MG63 (cell line): ENCODE results near the gene VMP1. TPM values are rescaled to one million over a fixed set of nuclear protein-coding genes. Genes with fewer than 3 reads are reported as not detected.
"Not testable (repeated sequence)": the region's sequence is repeated elsewhere in the genome, so short reads cannot be mapped to it uniquely, and the experiment has no call there.

ENCODE experiments used
- DNase-seq: peaks from one replicate; pipeline ENCODE4 v3.0.0-alpha.2; 2020
- H3K27me3 ChIP-seq: fragments of 250-450 bp; sonication (Bioruptor Pico); 2 replicates; pipeline ENCODE4 v1.5.1; 2020; ENCODE audit warnings: mild to moderate bottlenecking, moderate library complexity
- H3K36me3 ChIP-seq: fragments of 250-450 bp; sonication (Bioruptor Pico); 2 replicates; pipeline ENCODE4 v1.5.1; 2020; ENCODE audit warnings: mild to moderate bottlenecking, moderate library complexity
- H3K4me3 ChIP-seq: fragments of 250-450 bp; sonication (Bioruptor Pico); 2 replicates; pipeline ENCODE4 v1.5.1; 2020; ENCODE audit warnings: mild to moderate bottlenecking, moderate library complexity
- H3K9me3 ChIP-seq: fragments of 250-450 bp; sonication (Bioruptor Pico); 2 replicates; pipeline ENCODE4 v1.5.1; 2020; ENCODE audit warnings: mild to moderate bottlenecking, moderate library complexity
- total RNA-seq: library from RNA; depleted of rRNA; stranded (reverse); fragments of >200 nt; shearing (Covaris generic); gene quantifications from 2 replicates; pipeline ENCODE4 v1.2.3, GENCODE V29; 2014; ENCODE audit warnings: low replicate concordance

The VMP1 gene
- total RNA-seq, 1 experiment from 2014 or later, result 161 TPM

DNA sequence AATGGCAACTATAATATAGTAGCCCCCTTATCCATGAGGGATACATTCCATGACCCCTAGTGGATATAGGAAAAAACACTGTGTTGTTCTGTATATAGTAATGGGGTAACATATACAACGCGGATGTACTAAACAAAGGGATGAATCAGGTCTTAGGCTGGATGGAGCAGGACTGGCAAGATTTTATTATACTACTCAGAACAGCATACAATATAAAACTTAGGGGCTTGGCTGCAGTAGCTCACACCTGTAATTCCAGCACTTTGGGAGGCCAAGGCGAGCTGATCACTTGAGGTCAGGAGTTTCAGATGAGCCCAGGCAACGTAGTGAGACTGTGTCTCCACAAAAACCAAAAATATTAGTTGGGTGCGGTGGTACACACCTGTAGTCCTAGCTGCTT is 26.8 kb downstream of the VMP1 start:
- Histone ChIP-seq H3K4me3 (no peak overlapping the region), H3K9me3 (no peaks in the 10 kb centered on the region), H3K27me3 (no peaks in the 10 kb centered on the region), H3K36me3 (peaks cover 35% of the 10 kb centered on the region)
- no peak for DNase-seq

DNA sequence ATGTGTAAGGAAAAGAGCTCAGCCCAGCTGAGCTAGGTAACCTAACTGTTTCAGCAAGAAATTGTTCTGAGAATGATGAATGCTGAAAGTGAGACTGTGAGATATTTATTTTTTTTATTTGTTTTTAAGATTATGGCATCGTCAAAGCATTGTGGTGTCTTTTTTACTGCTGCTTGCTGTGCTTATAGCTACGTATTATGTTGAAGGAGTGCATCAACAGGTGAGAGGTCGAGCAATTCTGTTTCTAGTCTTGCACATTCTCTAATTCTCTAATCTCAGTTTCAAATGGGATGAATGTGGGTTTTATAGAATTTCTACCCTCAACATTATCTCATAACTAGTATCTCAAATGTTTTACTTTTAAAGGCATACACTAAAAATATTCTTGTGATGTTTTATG is 29.9 kb downstream of the VMP1 start:
- H3K36me3 ChIP-seq, result peaks cover 49% of the 10 kb centered on the region
- no peaks in the 10 kb centered on the region for H3K9me3 ChIP-seq
- no peak overlapping the region for H3K4me3 ChIP-seq
- no peak for DNase-seq
- H3K27me3 ChIP-seq, result no peaks in the 10 kb centered on the region

DNA sequence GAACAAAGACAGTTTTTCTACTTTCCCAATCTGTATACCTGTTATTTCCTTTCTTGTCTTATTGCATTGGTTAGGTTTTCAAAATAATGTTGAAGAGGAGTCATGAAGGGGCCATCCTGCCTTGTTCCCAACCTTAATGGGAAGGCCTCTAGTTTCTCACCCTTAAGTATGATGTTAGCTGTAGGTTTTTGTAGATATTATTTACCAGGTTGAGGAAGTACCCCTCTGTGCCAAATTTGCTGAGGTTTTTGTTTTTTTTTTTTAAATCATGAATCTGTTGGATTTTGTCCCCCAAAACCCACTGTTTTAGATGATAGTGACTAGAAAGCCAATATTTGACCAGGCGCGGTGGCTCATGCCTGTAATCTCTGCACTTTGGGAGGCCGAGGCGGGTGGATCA is 36.4 kb downstream of the VMP1 start:
- no peak for DNase-seq
- H3K27me3 ChIP-seq, result no peaks in the 10 kb centered on the region
- H3K36me3 ChIP-seq, result peaks cover 31% of the 10 kb centered on the region

DNA sequence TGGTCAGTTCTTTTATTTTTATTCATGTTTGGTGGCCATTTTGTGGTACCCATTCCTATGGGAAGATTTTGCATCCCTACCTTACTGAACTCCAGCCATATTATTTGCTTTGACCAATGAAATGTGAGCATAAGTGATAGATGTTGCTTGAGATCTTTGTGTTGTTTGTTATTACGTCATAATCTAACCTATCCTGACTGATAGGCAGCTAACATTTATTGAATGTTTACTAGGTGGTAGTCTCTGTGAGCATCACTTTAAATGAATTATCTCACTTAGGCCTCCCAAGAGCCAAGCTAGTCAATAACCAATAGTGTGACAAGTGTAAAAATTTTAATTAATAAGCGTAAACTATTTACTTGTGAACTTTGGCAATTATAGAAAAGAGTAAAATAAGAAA is 37.6 kb downstream of the VMP1 start:
- Histone ChIP-seq H3K27me3 (no peaks in the 10 kb centered on the region), H3K4me3 (no peak overlapping the region), H3K36me3 (peaks cover 30% of the 10 kb centered on the region), H3K9me3 (peaks cover 7% of the 10 kb centered on the region)
- no peak for DNase-seq

More for the DNA sequence above, 36.4 kb downstream of the VMP1 start:
- Histone ChIP-seq H3K4me3 (no peak overlapping the region), H3K9me3 (peaks cover 7% of the 10 kb centered on the region)

DNA sequence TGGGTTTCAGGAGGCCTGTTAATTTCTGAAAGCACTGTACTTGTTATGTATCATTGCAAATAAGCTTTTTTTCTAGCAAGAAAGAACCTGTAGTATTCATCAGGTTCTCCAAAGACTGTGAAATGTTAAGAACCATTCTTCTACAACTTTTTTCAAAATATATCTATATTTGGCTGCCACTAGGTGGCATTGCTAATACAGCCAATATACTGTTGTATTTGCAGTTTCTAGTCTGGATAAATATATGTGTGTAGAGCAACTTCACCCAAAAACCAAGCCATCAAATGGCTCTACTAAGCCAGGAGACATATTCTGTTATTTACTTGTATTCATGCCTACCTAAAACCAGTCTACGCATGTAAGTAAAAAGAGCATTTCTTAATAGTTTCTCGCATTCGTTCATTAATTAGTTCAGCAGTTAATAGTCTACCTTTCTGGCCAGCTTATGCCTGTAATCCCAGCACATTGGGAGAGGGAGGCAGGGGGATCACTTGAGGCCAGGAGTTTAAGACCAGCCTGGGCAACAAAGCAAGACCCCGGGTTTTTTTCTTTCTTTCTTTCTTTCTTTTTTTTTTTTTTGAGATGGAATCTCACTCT is 39.5 kb downstream of the VMP1 start:
- no peak overlapping the region for H3K4me3 ChIP-seq
- H3K27me3 ChIP-seq, result no peaks in the 10 kb centered on the region
- H3K36me3 ChIP-seq, result peaks cover 18% of the 10 kb centered on the region
- H3K9me3 ChIP-seq, result peaks cover 7% of the 10 kb centered on the region
- DNase-seq, result no peak

DNA sequence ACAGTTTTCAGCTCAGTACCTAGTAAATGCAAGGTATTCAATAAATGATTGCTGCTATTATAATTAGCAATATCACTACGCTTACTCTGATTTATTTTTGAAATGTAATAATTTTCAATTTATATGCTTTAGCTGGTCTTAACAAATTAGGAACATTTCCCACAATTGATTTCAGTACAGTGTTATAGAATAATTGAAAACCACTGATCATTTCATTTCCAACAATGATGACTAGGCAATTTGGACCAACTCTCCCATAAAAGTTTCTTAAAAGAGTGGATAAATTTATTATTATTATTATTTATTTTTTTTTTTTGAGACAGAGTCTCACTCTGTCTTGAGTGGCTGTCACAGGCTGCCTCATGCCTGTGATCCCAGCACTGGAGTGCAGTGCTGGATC is 41.1 kb downstream of the VMP1 start:
- Histone ChIP-seq H3K9me3 (peaks cover under 1% of the 10 kb centered on the region; the same call in 1 of the 2 replicates), H3K27me3 (no peaks in the 10 kb centered on the region), H3K4me3 (no peak overlapping the region), H3K36me3 (peaks cover 13% of the 10 kb centered on the region)
- no peak for DNase-seq

DNA sequence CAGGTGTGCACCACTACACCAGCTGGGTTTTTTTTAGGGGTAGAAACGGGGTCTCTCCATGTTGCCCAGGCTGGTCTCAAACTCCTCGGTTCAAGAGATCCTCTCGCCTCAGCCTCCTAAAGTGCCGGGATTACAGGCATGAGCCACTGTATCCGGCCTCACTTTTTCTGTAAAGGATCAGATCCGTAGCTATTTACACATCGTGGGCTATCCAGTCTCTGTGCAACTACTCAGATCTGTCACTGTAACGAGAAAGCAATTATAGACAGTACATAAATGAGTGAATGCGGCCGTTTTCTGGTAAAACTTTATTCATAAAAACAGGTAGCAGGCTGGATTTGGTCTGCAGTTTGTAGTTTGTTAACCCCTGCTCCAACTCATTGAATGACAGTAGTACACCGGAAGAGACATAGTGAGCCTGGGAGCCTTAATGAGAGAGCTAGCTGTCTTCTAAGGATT is 44.5 kb downstream of the VMP1 start:
- DNase-seq, result no peak
- Histone ChIP-seq H3K36me3 (peaks cover 16% of the 10 kb centered on the region), H3K9me3 (no peaks in the 10 kb centered on the region), H3K4me3 (no peak overlapping the region), H3K27me3 (no peaks in the 10 kb centered on the region)

DNA sequence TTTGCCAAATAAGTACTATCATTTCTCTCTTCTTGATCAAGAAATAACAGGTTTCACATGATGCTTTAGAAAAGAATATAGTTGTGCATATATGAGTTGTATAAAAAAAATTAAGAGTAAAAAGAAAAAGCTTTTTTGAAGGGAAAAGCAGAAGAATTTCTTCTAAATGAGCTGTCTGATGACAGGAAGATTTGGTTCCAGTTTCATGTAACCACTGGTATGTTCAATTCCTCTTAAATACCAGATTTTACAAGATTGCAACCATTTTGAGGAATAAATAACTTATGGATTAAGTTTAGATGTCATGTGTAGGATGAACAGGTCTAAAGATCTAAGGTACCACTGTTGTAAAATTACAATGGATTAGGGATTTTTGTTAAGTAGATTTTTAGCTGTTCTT is 45.0 kb downstream of the VMP1 start:
- DNase-seq, result no peak
- Histone ChIP-seq H3K9me3 (no peaks in the 10 kb centered on the region), H3K36me3 (peaks cover 16% of the 10 kb centered on the region), H3K27me3 (no peaks in the 10 kb centered on the region), H3K4me3 (no peak overlapping the region)

DNA sequence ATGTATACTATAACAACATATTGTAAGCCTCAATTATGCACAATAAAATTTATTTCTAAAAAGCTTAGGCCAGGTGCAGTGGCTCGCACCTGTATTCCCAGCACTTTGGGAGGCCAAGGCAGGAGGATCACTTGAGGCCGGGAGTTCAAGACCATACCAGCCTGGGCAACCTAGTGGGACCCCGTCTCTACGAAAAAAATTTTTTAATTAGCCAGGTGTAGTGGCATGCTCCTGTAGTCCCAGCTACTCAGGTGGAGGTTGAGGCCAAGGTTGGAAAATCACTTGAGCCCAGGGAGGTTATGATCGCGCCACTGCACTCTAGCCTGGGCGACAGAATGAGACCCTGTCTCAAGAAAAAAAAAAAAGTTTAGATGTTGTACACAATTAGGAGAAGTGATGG is 45.5 kb downstream of the VMP1 start:
- no peak overlapping the region for H3K4me3 ChIP-seq
- no peaks in the 10 kb centered on the region for H3K27me3 ChIP-seq
- peaks cover 16% of the 10 kb centered on the region for H3K36me3 ChIP-seq
- no peaks in the 10 kb centered on the region for H3K9me3 ChIP-seq
- DNase-seq, result no peak

DNA sequence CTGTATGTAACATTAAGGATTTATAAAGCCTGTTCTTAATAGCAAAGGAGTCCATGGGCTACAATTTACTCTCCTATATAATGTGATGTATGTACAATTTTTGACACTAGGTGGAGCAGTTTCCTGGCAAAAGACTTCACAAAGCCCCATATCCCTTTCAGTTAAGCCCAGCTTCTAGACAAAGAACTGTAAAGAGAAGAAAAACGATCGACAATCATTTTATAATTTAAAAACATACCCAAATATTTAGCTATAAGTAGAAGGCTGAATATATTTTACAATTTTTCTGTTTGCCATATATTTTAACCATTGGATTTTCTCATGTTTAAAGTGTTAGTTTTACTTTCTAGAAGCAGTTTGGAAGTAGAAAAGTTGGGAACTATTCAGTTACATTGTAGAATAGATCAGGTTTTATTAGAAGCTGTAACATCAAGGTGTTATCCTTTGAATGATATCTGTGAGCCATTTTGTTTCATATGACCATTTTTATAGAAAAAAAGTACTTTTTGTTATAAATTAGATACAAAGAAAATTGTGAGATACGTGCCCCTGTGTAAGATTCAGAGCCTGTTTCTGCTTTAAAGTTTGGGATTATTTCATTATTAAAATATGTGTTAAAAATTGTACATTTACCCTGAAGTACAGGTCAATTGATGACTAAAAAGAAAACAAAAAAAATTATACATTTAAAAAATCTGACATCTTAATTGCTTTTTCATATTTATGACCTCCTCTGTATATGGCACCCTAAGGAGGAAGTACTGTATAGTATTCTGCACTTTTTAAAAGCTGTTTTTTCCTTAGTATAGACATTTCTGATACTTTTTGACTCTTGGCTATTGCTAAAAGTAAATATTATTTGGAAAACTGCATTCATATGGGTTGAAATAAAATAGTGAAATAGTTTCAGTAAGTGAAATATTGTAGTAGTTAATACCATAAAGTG is 46.3 kb downstream of the VMP1 start:
- H3K4me3 ChIP-seq, result no peak overlapping the region
- H3K27me3 ChIP-seq, result no peaks in the 10 kb centered on the region
- no peak for DNase-seq
- H3K9me3 ChIP-seq, result no peaks in the 10 kb centered on the region
- H3K36me3 ChIP-seq, result peaks cover 16% of the 10 kb centered on the region

DNA sequence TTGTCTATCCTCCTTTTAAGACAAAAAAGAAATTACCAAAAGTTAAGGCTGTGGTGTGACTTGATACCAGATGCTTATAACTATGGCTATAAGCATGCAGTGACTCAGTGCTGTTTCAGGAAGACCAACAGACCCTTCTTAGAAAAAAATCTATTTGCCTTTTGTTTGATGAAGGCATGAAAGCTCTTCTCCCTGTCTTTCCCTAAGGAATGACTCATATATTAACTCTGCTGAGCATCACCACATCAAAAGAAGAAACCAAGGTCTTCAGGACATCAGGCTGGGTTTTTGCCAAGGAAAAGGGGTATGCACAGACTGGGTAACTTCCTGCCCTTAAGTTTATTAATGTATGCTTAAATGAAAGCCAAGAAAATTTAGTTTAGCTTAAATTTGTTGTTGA is 47.1 kb downstream of the VMP1 start:
- peak; percentile 77 for DNase-seq
- peaks cover 6% of the 10 kb centered on the region; the same call in 1 of the 2 replicates for H3K9me3 ChIP-seq
- H3K4me3 ChIP-seq, result no peak overlapping the region
- peaks cover 24% of the 10 kb centered on the region for H3K36me3 ChIP-seq
- H3K27me3 ChIP-seq, result no peaks in the 10 kb centered on the region

DNA sequence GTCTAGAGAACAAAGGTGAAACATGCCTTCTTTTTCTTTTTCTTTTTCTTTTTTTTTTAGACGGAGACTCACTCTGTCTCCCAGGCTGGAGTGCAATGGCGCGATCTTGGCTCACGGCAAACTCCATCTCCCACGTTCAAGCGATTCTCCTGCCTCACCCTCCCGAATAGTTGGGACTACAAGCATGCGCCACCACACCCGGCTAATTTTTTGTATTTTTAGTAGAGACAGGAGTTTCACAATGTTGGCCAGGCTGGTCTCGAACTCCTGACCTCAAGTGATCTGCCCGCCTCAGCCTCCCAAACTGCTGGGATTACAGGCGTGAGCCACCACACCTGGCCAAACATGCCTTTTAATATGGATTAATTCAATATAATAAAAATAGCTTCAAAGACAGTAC is 47.6 kb downstream of the VMP1 start:
- H3K4me3 ChIP-seq, DNase-seq, H3K27me3 ChIP-seq, H3K9me3 ChIP-seq: not testable (repeated sequence)
- H3K36me3 ChIP-seq, result peaks cover 21% of the 10 kb centered on the region

DNA sequence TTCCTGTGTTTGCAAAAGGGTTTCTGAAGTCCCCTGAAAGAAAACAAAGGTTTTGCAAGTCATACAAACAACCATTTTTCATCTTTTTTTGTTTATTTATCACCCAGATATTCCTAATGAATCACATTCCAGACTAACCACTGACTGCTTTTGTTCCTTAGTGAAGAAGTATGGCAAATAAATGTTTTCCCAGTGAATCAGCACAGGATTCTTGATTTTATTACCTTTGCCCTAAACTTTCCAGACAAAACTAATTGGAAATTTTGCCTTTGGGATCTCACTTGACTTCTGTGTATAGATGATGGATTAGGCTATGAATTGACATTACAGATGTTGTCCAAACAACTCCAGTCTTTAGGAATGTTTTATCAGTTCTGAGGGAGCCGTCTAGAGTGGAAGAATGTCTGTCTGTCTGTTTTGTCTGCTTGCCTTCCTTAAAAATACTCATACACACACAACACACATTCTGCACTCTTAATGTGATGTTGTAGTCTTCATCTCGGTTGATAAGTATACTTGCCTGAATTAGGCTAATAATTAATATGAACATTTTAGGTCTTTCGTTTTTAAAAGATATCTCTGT is 48.9 kb downstream of the VMP1 start:
- Histone ChIP-seq H3K36me3 (peaks cover 32% of the 10 kb centered on the region), H3K9me3 (peaks cover 6% of the 10 kb centered on the region; the same call in 1 of the 2 replicates), H3K4me3 (no peak overlapping the region), H3K27me3 (no peaks in the 10 kb centered on the region)
- DNase-seq, result no peak

DNA sequence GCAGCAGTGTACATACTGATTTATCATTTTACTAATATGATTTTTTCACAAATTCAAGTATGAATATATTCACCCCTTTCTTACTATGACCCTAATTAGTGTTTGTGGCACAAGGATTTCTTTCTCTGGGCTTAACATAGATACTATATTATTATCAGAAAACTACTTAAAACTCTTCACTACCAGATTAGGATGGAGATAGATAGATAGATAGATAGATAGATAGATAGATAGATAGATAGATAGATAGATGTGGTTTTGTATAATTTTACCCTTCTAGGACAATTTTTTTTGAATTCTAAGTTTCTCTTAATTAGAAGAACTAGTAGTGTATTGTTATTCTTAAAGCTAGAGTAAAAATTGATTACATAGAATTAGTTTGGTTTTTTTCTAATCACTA is 49.6 kb downstream of the VMP1 start:
- Histone ChIP-seq H3K4me3 (no peak overlapping the region), H3K36me3 (peaks cover 32% of the 10 kb centered on the region), H3K9me3 (peaks cover 6% of the 10 kb centered on the region; the same call in 1 of the 2 replicates), H3K27me3 (no peaks in the 10 kb centered on the region)
- no peak for DNase-seq

DNA sequence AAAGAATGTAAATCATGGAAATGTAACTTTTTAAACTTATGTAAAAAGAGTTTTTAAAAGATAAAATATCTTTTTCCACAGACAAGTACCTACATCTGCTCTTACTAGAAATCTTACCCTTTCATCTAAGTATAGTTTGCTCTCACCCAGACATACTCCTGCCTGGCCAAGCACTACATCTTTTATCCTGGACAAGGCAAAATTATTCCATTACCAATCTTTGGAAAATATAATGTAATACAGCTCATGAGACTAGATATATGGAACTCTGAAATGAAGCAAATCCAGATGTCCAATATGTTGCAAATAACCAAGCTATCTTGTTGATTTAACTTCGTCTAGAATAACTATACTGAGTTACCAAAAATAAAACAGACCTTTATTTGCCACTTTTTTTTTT is 50.0 kb downstream of the VMP1 start:
- peaks cover 32% of the 10 kb centered on the region for H3K36me3 ChIP-seq
- no peak overlapping the region for H3K4me3 ChIP-seq
- DNase-seq, result no peak
- peaks cover 6% of the 10 kb centered on the region; the same call in 1 of the 2 replicates for H3K9me3 ChIP-seq
- H3K27me3 ChIP-seq, result no peaks in the 10 kb centered on the region

DNA sequence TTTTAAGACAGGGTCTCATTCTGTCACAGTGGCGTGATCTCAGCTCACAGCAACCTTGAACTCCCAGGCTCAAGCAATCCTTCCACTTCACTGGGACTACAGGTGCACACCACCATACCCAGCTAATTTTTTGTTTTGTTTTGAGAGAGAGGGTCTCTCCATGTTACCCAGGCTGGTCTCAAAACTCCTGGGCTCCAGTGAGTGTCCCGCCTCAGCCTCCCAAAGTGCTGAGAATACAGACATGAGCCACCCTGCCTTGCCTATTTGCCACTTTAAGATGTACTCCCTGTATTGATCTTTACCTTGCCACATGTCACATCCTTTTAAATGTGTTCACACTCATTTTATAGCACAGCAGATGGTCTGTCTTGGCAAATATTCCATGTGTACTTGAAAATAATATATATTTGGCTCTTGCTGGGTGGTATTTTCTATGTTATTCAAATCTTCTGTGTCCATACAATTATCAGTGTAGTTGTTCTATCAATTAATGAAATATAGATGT is 50.5 kb downstream of the VMP1 start:
- H3K4me3 ChIP-seq, result no peak overlapping the region
- DNase-seq, result no peak
- H3K36me3 ChIP-seq, result peaks cover 27% of the 10 kb centered on the region
- H3K9me3 ChIP-seq, result peaks cover 6% of the 10 kb centered on the region; the same call in 1 of the 2 replicates
- H3K27me3 ChIP-seq, result no peaks in the 10 kb centered on the region

DNA sequence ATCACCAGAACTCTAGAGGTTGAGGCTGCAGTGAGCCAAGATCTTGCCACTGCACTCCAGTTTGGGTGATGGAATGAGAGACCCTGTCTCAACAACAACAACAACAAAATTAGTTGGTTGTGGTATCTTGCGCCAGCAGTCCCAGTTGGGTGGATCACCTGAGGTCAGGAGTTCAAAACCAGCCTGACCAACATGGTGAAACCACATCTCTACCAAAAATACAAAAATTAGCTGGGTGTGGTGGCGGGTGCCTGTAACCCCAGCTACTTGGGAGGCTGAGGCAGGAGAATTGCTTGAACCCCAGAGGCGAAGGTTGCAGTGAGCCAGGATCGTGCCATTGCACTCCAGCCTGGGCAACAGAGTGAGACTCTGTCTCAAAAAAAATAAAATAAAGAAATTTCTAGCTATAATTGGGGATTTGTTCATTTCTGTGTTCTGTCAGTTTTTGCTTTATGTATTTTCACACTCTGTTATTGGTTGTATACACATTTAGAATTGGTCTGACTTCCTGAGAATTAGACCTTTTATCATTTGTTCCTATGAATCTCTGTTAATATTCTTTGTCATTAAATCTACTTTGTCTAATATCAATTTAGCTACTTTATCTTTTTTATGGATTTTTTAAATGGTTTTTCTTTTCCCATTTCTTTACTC is 51.7 kb downstream of the VMP1 start:
- not testable (repeated sequence) for H3K27me3 ChIP-seq, H3K4me3 ChIP-seq, DNase-seq, H3K9me3 ChIP-seq
- peaks cover 27% of the 10 kb centered on the region for H3K36me3 ChIP-seq
